CD14-positive monocyte (primary cell): ENCODE results near the gene AFF2. TPM values are rescaled to one million over a fixed set of nuclear protein-coding genes. Genes with fewer than 3 reads are reported as not detected.
A peak's percentile ranks its signal among the peaks of the same experiment; 100 is the strongest.

ENCODE experiments used
- DNase-seq, 3 donors: peaks; one replicate each; pipeline ENCODE4 v3.0.0-alpha.2; 2011 to 2022
- H2AFZ ChIP-seq: 2 replicates; pipeline ENCODE4 v1.6.0; 2012; ENCODE audit warnings: mild to moderate bottlenecking, low read depth, low read length, inconsistent platforms; ENCODE audit not compliant: insufficient read depth, poor library complexity, severe bottlenecking
- H3K27ac ChIP-seq, 2 donors: 1 replicate in 1 of 2; 2 replicates in 1 of 2; pipeline ENCODE4 v1.5.1; 2012 to 2013; ENCODE audit warnings: low read length in 2 of 2, control low read depth in 1 of 2, inconsistent platforms in 1 of 2, low read depth in 1 of 2, mild to moderate bottlenecking in 1 of 2
- H3K27me3 ChIP-seq, 2 donors: one replicate each; pipeline versions ENCODE4 v1.6.0 to v1.6.1; 2011 to 2013; ENCODE audit warnings: low read length in 2 of 2; ENCODE audit not compliant: control insufficient read depth in 2 of 2, insufficient read depth in 2 of 2
- H3K36me3 ChIP-seq, 2 donors: replicated peaks in 1 of 2; 1 replicate in 1 of 2; 2 replicates in 1 of 2; pipeline versions ENCODE4 v1.5.1 to v1.6.1; 2012 to 2013; ENCODE audit warnings: low read length in 2 of 2, control low read depth in 1 of 2, inconsistent platforms in 1 of 2, mild to moderate bottlenecking in 1 of 2; ENCODE audit not compliant: insufficient read depth in 2 of 2, control insufficient read depth in 1 of 2
- H3K4me1 ChIP-seq, 2 donors: 1 replicate in 1 of 2; 2 replicates in 1 of 2; pipeline versions ENCODE4 v1.5.1 to v1.6.1; 2012 to 2013; ENCODE audit warnings: low read length in 2 of 2, control low read depth in 1 of 2, inconsistent platforms in 1 of 2, mild to moderate bottlenecking in 1 of 2, moderate library complexity in 1 of 2; ENCODE audit not compliant: insufficient read depth in 2 of 2, control insufficient read depth in 1 of 2
- H3K4me2 ChIP-seq: replicated peaks from 2 replicates; pipeline ENCODE3; 2012; ENCODE audit warnings: low read length, moderate library complexity, mild to moderate bottlenecking; ENCODE audit not compliant: poor library complexity, severe bottlenecking; ENCODE audit errors: extremely low read depth
- H3K4me3 ChIP-seq, 3 experiments: fragments of 200-600 bp in 1 of 3; sonication (generic) in 1 of 3; replicated peaks in 1 of 3; 1 replicate in 2 of 3; 2 replicates in 1 of 3; pipeline ENCODE4 v1.5.1; 2011 to 2013; ENCODE audit warnings: low read length in 3 of 3, mild to moderate bottlenecking in 3 of 3, control low read depth in 2 of 3, low read depth in 2 of 3, inconsistent platforms in 1 of 3, moderate library complexity in 1 of 3
- H3K79me2 ChIP-seq: 2 replicates; pipeline ENCODE4 v1.6.0; 2012; ENCODE audit warnings: mild to moderate bottlenecking, control low read depth, inconsistent platforms, low read length, moderate library complexity; ENCODE audit not compliant: insufficient read depth
- H3K9ac ChIP-seq: 2 replicates; pipeline ENCODE4 v1.6.0; 2017; ENCODE audit warnings: low read length, mild to moderate bottlenecking; ENCODE audit not compliant: insufficient read depth, poor library complexity, severe bottlenecking
- H3K9me3 ChIP-seq, 2 donors: replicated peaks in 1 of 2; 1 replicate in 1 of 2; 2 replicates in 1 of 2; pipeline versions ENCODE4 v1.5.1 to v1.6.1; 2012 to 2013; ENCODE audit warnings: low read length in 2 of 2, control low read depth in 1 of 2; ENCODE audit not compliant: control insufficient read depth in 1 of 2, insufficient read depth in 1 of 2
- H4K20me1 ChIP-seq: 2 replicates; pipeline ENCODE4 v1.6.0; 2012; ENCODE audit warnings: mild to moderate bottlenecking, low read length, control low read depth, moderate library complexity; ENCODE audit not compliant: insufficient read depth
- H3K27ac Mint-ChIP-seq, 7 donors: one replicate each; pipeline ENCODE4 v1.8.0; 2020; ENCODE audit warnings: mild to moderate bottlenecking in 7 of 7, mixed read lengths in 7 of 7, moderate library complexity in 6 of 7, inconsistent platforms in 2 of 7
- H3K27me3 Mint-ChIP-seq, 3 donors: one replicate each; pipeline ENCODE4 v1.8.0; 2021 to 2022; ENCODE audit warnings: low read depth in 3 of 3, mild to moderate bottlenecking in 3 of 3, mixed read lengths in 3 of 3, moderate library complexity in 3 of 3, inconsistent platforms in 1 of 3
- H3K36me3 Mint-ChIP-seq, 2 donors: one replicate each; pipeline ENCODE4 v1.8.0; 2020; ENCODE audit warnings: mixed read lengths in 2 of 2, inconsistent platforms in 1 of 2, mild to moderate bottlenecking in 1 of 2
- H3K4me1 Mint-ChIP-seq: one replicate; pipeline ENCODE4 v1.8.0; 2020; ENCODE audit warnings: mild to moderate bottlenecking, mixed read lengths
- H3K4me3 Mint-ChIP-seq, 2 donors: one replicate each; pipeline ENCODE4 v1.8.0; 2020; ENCODE audit warnings: mild to moderate bottlenecking in 2 of 2, mixed read lengths in 2 of 2, moderate library complexity in 1 of 2
- H3K9me3 Mint-ChIP-seq, 7 donors: one replicate each; pipeline ENCODE4 v1.8.0; 2020 to 2022; ENCODE audit warnings: mixed read lengths in 7 of 7, mild to moderate bottlenecking in 6 of 7, moderate library complexity in 6 of 7, inconsistent platforms in 2 of 7
- CTCF ChIP-seq: fragments of 200-600 bp; IDR thresholded peaks from one replicate; pipeline ENCODE4 v1.8.0; 2022; ENCODE audit warnings: antibody characterized with exemption, mild to moderate bottlenecking
- WGBS: methylation state at CpG from one replicate; pipeline ENCODE4 v1.1.5; 2013; ENCODE audit warnings: missing lambda C conversion rate; ENCODE audit not compliant: insufficient coverage; 5-methylcytosine and 5-hydroxymethylcytosine counted together
- intact Hi-C, 2 donors: fragments of 100-400 bp; cut with micrococcal nuclease; formaldehyde crosslinking; loops; one replicate each; pipeline versions ENCODE4 v1.15.0 to v1.15.1; 2023
- polyA plus RNA-seq, 3 donors: library from polyadenylated mRNA; depleted of rRNA in 1 of 3; unstranded in 2 of 3; stranded (reverse) in 1 of 3; fragments of 300-500 nt in 2 of 3; fragments of >200 nt in 1 of 3; fragmentation: Illumina TruSeq in 2 of 3; gene quantifications; 1 replicate in 2 of 3; 2 replicates in 1 of 3; pipeline ENCODE4 v1.2.3, GENCODE V29; 2012 to 2021

Gene AFF2
- polyA plus RNA-seq, 3 donors: 0.07 to 1.1 (median 0.70) TPM

GRCh38 chrX:148610328-148610698, 109.9 kb downstream of the AFF2 start:
- Mint-ChIP-seq H3K4me3 (peak overlapping the region in 1 of 2 donors; percentile 63), H3K4me1 (peaks cover 15% of the 10 kb centered on the region), H3K36me3 (peaks cover 0 to 4% of the 10 kb centered on the region in 2 donors), H3K27me3 (no peaks in the 10 kb centered on the region), H3K27ac (peak overlapping the region in 5 of 7 donors; percentile 4 to 53 (median 12)), H3K9me3 (peaks cover 2 to 6% (median 4%) of the 10 kb centered on the region in 7 donors)
- Histone ChIP-seq H3K4me1 (peaks cover 13 to 19% of the 10 kb centered on the region in 2 donors), H3K9me3 (peaks cover 0 to 4% of the 10 kb centered on the region in 2 donors), H3K9ac (no peak overlapping the region), H3K79me2 (no peaks in the 10 kb centered on the region), H4K20me1 (no peaks in the 10 kb centered on the region), H3K36me3 (no peaks in the 10 kb centered on the region), H3K4me3 (peak overlapping the region in 2 of 3 experiments; percentile 22 to 57), H2AFZ (no peak overlapping the region), H3K27me3 (no peaks in the 10 kb centered on the region), H3K4me2 (peak overlapping the region; percentile 52), H3K27ac (peak overlapping the region in 1 of 2 donors; percentile 64)
- no peak for TF ChIP-seq CTCF
- peak in 2 of 3 donors; percentile 2 to 16 for DNase-seq
- no CpG with 5 or more reads among the region's 3 CpGs for WGBS
- intact Hi-C loops: no loop called here

- Mint-ChIP-seq H3K4me3 (no peak overlapping the region), H3K4me1 (peaks cover 15% of the 10 kb centered on the region), H3K27ac (no peak overlapping the region), H3K9me3 (peaks cover 2 to 6% (median 4%) of the 10 kb centered on the region in 7 donors), H3K36me3 (peaks cover 0 to 4% of the 10 kb centered on the region in 2 donors), H3K27me3 (no peaks in the 10 kb centered on the region)
- DNase-seq: no peak
- Histone ChIP-seq H3K9me3 (peaks cover 0 to 4% of the 10 kb centered on the region in 2 donors), H3K9ac (no peak overlapping the region), H3K4me2 (no peak overlapping the region), H3K4me3 (no peak overlapping the region), H3K4me1 (peaks cover 13 to 14% of the 10 kb centered on the region in 2 donors), H3K79me2 (no peaks in the 10 kb centered on the region), H2AFZ (no peak overlapping the region), H4K20me1 (no peaks in the 10 kb centered on the region), H3K36me3 (no peaks in the 10 kb centered on the region), H3K27ac (no peak overlapping the region), H3K27me3 (no peaks in the 10 kb centered on the region)
- WGBS: no CpG with 5 or more reads among the region's 2 CpGs
- intact Hi-C loops: no loop called here
- no peak for TF ChIP-seq CTCF
These were observed 111.6 kb downstream of the AFF2 start for GRCh38 chrX:148611993-148612392.
